K562 (cell line): ENCODE measurements around the gene EIF2S3. TPM values are rescaled to one million over a fixed set of nuclear protein-coding genes. Genes with fewer than 3 reads are reported as not detected.

Experiments used
- JUNB ChIP-seq: fragments of 450-650 bp; formaldehyde crosslinking; conservative IDR thresholded peaks from 2 replicates; pipeline ENCODE4 v1.4.0; 2020; ENCODE audit warnings: mild to moderate bottlenecking
- MEIS2 ChIP-seq: fragments of 450-650 bp; IDR thresholded peaks from 2 replicates; pipeline ENCODE4 v1.6.1; 2014; ENCODE audit warnings: mild to moderate bottlenecking; ENCODE audit not compliant: partially characterized antibody
- MTA3 ChIP-seq: fragments of 450-650 bp; formaldehyde crosslinking; IDR thresholded peaks from 2 replicates; pipeline ENCODE4 v1.6.1; 2017; ENCODE audit warnings: mild to moderate bottlenecking, borderline replicate concordance
- NCOR1 ChIP-seq: fragments of 450-650 bp; IDR thresholded peaks from 2 replicates; pipeline ENCODE4 v1.6.1; 2016; ENCODE audit warnings: mild to moderate bottlenecking, moderate library complexity
- NFXL1 ChIP-seq: fragments of 450-650 bp; formaldehyde crosslinking; IDR thresholded peaks from 2 replicates; pipeline ENCODE4 v1.4.0; 2021; ENCODE audit warnings: mild to moderate bottlenecking
- PPARD ChIP-seq: fragments of 250-450 bp; sonication (Bioruptor Pico); IDR thresholded peaks from 2 replicates; pipeline ENCODE4 v1.8.0; 2022; ENCODE audit warnings: inconsistent platforms, mild to moderate bottlenecking, moderate library complexity
- SETDB1 ChIP-seq: IDR thresholded peaks from one replicate; pipeline ENCODE4 v1.6.1; 2012; ENCODE audit warnings: low read length, control low read depth, inconsistent platforms
- ZNF146 ChIP-seq: IDR thresholded peaks from one replicate; pipeline ENCODE4 v1.6.1; 2018; ENCODE audit warnings: missing compliant biosample characterization; ENCODE audit not compliant: unreplicated experiment
- ZNF324 ChIP-seq: fragments of 250-450 bp; sonication (Bioruptor Pico); IDR thresholded peaks from 2 replicates; pipeline ENCODE4 v1.4.0; 2020; ENCODE audit warnings: mild to moderate bottlenecking
- ZNF507 ChIP-seq: conservative IDR thresholded peaks from 2 replicates; pipeline ENCODE4 v1.6.1; 2017; ENCODE audit warnings: missing genetic modification characterization, missing compliant biosample characterization
- polyA plus RNA-seq, 8 experiments: library from polyadenylated mRNA; depleted of rRNA in 4 of 8; stranded (reverse) in 5 of 8; unstranded in 3 of 8; fragments of >200 nt; fragmentation: Nextera tagmentation in 2 of 8; fragmentation: Illumina TruSeq in 1 of 8; extraction: Ambion mirVana in 2 of 8; extraction: Trizol in 1 of 8; gene quantifications; 2 replicates each; pipeline versions ENCODE4 v1.2.1 to v1.2.3, GENCODE V29; 2011 to 2014; ENCODE audit warnings: inconsistent platforms in 1 of 8, missing spikeins in 1 of 8
- total RNA-seq, 7 experiments: library from RNA; depleted of rRNA in 6 of 7; stranded (reverse); fragments of >200 nt in 6 of 7; fragmentation: Illumina TruSeq in 2 of 7; extraction: Trizol in 2 of 7; gene quantifications; 2 replicates each; pipeline versions ENCODE4 v1.2.1 to v1.2.3, GENCODE V29; 2011 to 2021; ENCODE audit warnings: low replicate concordance in 1 of 7
- TF ChIP-seq, protein P1 (sequence below), 2 experiments: fragments of 450-650 bp; formaldehyde crosslinking in 1 of 2; IDR thresholded peaks; 2 replicates each; pipeline versions ENCODE4 v1.4.0 to v1.6.1; 2014 to 2020; ENCODE audit warnings: mild to moderate bottlenecking in 2 of 2, borderline replicate concordance in 1 of 2, low read depth in 1 of 2
- TF ChIP-seq, protein P2 (sequence below): fragments of 450-650 bp; IDR thresholded peaks from 2 replicates; pipeline ENCODE4 v1.6.1; 2016; ENCODE audit warnings: low read depth, mild to moderate bottlenecking, moderate library complexity
- TF ChIP-seq, protein P3 (sequence below), 2 experiments: IDR thresholded peaks; 2 replicates each; pipeline ENCODE4 v1.6.1; 2011; ENCODE audit warnings: borderline replicate concordance in 1 of 2, control low read depth in 1 of 2, low read depth in 1 of 2, low read length in 1 of 2, mild to moderate bottlenecking in 1 of 2, mixed read lengths in 1 of 2, moderate library complexity in 1 of 2; ENCODE audit not compliant: insufficient read depth in 1 of 2, insufficient read length in 1 of 2, poor library complexity in 1 of 2, severe bottlenecking in 1 of 2; ENCODE audit errors: extremely low read depth in 1 of 2
- TF ChIP-seq, protein P4 (sequence below): IDR thresholded peaks from 2 replicates; pipeline ENCODE4 v1.6.1; 2011; ENCODE audit not compliant: insufficient read length; ENCODE audit errors: extremely low read depth
- TF ChIP-seq, protein P5 (sequence below): sonication (generic); formaldehyde crosslinking; IDR thresholded peaks from 2 replicates; pipeline ENCODE4 v1.8.0; 2022; ENCODE audit warnings: mild to moderate bottlenecking, missing genetic modification reagents

Gene EIF2S3
- total and polyA plus RNA-seq, 9 of the 15 experiments (the other 6 are each of a cell fraction or from before 2014, with no cell fraction given), result 148 to 439 (median 275) TPM

DNA sequence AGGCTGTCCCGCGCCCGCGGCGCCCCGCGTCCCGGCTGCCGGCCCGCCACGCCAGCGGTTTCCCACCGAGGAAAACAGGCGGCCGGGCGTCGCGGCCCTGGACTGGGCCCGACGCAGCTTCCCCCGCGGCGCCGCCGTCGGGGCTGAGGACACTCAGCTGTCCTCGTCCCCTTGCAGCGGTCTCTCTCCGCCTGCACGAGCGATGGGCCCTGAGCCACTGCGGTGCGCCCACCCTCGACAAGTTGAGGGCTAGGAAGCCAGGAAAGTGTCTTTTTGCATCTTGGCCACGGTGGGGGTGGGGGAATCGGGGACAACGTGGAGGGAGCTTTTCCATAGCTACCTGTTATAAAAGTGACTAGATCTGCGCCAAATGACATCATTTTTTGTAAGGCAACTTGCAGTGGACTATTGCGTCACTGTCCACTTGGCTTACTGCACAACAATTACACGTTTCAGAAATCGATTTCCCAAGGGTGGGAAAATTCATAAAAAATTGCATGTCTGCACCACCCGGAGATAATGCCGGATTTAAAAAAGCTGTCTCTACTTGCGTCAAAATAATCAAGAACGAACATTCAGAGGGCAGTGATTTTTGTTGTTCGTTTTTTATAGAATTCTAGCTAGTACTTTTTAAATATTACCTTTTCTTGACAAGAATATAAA is 28.9 kb upstream of the EIF2S3 start (continued):
- TF ChIP-seq, protein P1, sequence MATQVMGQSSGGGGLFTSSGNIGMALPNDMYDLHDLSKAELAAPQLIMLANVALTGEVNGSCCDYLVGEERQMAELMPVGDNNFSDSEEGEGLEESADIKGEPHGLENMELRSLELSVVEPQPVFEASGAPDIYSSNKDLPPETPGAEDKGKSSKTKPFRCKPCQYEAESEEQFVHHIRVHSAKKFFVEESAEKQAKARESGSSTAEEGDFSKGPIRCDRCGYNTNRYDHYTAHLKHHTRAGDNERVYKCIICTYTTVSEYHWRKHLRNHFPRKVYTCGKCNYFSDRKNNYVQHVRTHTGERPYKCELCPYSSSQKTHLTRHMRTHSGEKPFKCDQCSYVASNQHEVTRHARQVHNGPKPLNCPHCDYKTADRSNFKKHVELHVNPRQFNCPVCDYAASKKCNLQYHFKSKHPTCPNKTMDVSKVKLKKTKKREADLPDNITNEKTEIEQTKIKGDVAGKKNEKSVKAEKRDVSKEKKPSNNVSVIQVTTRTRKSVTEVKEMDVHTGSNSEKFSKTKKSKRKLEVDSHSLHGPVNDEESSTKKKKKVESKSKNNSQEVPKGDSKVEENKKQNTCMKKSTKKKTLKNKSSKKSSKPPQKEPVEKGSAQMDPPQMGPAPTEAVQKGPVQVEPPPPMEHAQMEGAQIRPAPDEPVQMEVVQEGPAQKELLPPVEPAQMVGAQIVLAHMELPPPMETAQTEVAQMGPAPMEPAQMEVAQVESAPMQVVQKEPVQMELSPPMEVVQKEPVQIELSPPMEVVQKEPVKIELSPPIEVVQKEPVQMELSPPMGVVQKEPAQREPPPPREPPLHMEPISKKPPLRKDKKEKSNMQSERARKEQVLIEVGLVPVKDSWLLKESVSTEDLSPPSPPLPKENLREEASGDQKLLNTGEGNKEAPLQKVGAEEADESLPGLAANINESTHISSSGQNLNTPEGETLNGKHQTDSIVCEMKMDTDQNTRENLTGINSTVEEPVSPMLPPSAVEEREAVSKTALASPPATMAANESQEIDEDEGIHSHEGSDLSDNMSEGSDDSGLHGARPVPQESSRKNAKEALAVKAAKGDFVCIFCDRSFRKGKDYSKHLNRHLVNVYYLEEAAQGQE (IDR thresholded peaks at IDR 0.05; ENCODE audit: borderline replicate concordance), result no peak
- TF ChIP-seq, protein P1 (CRISPR knock-in tag; IDR thresholded peaks at IDR 0.05; ENCODE audit: low read depth), result no peak
- no peak for TF ChIP-seq NCOR1
- no peak for TF ChIP-seq MEIS2
- TF ChIP-seq, protein P2, sequence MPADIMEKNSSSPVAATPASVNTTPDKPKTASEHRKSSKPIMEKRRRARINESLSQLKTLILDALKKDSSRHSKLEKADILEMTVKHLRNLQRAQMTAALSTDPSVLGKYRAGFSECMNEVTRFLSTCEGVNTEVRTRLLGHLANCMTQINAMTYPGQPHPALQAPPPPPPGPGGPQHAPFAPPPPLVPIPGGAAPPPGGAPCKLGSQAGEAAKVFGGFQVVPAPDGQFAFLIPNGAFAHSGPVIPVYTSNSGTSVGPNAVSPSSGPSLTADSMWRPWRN, result no peak
- TF ChIP-seq, protein P3, sequence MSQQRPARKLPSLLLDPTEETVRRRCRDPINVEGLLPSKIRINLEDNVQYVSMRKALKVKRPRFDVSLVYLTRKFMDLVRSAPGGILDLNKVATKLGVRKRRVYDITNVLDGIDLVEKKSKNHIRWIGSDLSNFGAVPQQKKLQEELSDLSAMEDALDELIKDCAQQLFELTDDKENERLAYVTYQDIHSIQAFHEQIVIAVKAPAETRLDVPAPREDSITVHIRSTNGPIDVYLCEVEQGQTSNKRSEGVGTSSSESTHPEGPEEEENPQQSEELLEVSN (IDR thresholded peaks at IDR 0.05; ENCODE audit: borderline replicate concordance in 1 of 2, extremely low read depth in 1 of 2, insufficient read depth in 1 of 2, insufficient read length in 1 of 2, low read depth in 1 of 2, low read length in 1 of 2, poor library complexity in 1 of 2, severe bottlenecking in 1 of 2), result peak; percentile 56 to 84
- TF ChIP-seq, protein P4, sequence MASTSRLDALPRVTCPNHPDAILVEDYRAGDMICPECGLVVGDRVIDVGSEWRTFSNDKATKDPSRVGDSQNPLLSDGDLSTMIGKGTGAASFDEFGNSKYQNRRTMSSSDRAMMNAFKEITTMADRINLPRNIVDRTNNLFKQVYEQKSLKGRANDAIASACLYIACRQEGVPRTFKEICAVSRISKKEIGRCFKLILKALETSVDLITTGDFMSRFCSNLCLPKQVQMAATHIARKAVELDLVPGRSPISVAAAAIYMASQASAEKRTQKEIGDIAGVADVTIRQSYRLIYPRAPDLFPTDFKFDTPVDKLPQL, result no peak
- TF ChIP-seq SETDB1, result no peak
- TF ChIP-seq PPARD (CRISPR knock-in tag), result no peak
- peak; percentile 38 for TF ChIP-seq MTA3
- no peak for TF ChIP-seq ZNF507 (tag)
- 0 out of 2 replicates have a peak, but pooled peaks have one; percentile 34 for TF ChIP-seq JUNB (CRISPR knock-in tag)
- TF ChIP-seq, protein P5, sequence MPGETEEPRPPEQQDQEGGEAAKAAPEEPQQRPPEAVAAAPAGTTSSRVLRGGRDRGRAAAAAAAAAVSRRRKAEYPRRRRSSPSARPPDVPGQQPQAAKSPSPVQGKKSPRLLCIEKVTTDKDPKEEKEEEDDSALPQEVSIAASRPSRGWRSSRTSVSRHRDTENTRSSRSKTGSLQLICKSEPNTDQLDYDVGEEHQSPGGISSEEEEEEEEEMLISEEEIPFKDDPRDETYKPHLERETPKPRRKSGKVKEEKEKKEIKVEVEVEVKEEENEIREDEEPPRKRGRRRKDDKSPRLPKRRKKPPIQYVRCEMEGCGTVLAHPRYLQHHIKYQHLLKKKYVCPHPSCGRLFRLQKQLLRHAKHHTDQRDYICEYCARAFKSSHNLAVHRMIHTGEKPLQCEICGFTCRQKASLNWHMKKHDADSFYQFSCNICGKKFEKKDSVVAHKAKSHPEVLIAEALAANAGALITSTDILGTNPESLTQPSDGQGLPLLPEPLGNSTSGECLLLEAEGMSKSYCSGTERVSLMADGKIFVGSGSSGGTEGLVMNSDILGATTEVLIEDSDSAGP (CRISPR knock-in tag), result no peak
- TF ChIP-seq NFXL1, result no peak
- TF ChIP-seq ZNF146 (CRISPR knock-in tag), result no peak
- no peak for TF ChIP-seq ZNF324 (CRISPR knock-in tag)
